NCI-H1436 treated with DMSO at 0.1 percent for 48 hours (cell line): ENCODE measurements around the gene MAN1B1.

ENCODE experiments used
- DNase-seq: peaks from one replicate; lab custom pipeline; 2025; lab: John Stamatoyannopoulos, UW

MAN1B1 gene

DNA sequence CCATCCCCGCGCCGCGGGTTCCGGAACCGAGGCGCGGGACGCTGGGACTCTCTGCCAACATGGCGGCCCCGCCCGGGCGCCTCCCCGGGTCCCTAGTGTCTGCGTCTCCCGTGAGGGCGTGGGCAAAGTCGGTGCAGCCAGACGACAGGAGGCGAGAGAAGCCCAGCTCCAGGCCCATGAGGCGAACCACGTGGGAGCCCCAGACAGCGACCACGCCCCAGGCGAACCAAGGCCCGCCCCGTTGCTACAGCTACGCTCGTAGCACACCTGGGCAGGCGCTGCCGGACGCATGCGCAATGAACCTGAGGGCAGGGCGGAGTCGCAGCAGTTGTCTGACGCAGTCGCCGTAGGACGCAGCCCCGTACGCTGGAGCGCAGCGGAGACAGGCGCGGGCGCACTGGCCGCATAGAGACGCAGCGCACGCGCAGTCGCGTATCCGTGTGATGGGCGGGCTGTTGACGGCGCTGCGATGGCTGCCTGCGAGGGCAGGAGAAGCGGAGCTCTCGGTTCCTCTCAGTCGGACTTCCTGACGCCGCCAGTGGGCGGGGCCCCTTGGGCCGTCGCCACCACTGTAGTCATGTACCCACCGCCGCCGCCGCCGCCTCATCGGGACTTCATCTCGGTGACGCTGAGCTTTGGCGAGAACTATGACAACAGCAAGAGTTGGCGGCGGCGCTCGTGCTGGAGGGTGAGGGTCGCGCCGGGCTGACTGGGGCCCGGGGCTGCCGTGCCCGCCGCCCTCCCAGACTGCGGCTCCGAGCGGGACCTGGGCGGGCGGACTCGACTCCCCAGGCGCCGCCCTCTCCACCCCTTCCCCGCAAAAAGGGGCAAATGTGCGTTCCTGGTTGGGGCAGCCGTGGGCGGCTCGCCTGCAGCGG lies at the start of gene MAN1B1:
Gene MAN1B1, plus strand, starts transcription at position 455 of the 878 bp plus-strand sequence. Its CDS starts 15 bp downstream, at position 470.
- peak; percentile 91 for DNase-seq

GRCh38 chr9:137037035-137037434 lies 49.8 kb upstream of the MAN1B1 start:
- no peak for DNase-seq

- DNase-seq: no peak
Measured at GRCh38 chr9:137037483-137037882, 49.3 kb upstream of the MAN1B1 start.

DNA sequence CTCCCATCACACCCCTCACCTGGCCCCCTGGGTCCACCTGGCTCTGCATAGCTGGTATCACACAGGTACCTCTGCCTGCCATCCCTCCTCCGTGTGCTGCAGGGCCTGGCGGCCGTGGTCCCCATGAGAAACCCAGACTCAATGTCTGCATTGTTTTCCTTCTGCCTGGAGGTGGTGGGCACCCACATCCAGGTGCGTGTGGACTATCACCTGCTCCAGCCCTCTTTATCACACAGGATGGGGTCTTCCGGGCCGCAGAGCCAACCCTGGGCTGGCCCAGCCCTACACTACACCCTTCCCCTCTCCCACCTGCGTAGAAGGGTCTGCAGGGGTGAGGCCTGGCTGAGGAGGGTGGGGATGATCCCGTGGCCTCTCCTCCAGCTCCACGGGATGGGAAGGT lies 47.9 kb upstream of the MAN1B1 start:
- no peak for DNase-seq

DNA sequence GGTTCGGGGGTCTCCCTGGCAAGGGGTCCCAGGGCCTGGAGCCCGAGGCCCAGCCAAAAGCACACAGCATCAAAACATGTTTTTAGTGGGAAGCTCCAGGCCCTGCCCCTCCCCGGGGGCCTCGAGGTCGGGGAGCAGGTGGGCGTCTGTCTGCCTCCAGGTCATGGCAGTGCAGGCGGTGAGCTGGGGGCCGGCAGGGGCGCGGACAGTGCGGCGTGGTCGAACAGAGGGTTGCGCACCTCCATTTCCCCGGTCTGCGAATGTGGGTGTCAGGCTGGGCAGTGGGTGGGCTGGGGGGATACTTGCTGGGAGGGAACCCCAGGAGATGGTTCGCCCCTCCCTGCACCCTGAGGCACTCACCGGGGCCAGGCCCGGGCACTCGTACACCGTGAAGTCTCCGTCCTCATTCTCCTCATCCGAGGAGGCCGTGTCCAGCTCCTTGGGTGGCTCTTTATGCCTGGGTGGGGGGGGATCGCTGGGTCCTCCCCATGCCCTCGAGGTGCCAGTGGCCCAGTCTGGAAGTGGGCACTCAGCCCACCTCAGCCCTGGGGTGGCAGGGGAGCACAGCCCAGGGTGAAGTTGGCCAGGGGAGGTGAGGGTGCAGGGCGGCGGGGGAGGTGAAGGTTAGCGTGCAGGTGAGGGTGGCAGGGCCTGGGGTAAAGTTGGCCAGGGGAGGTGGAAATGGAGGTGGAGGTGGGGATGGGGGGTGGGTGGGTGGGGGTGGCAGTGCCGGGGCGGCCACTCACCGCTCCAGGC lies 47.0 kb upstream of the MAN1B1 start:
- no peak for DNase-seq

GRCh38 chr9:137040568-137040967 lies 46.2 kb upstream of the MAN1B1 start:
- no peak for DNase-seq

GRCh38 chr9:137041124-137041523 lies 45.7 kb upstream of the MAN1B1 start:
- no peak for DNase-seq

DNA sequence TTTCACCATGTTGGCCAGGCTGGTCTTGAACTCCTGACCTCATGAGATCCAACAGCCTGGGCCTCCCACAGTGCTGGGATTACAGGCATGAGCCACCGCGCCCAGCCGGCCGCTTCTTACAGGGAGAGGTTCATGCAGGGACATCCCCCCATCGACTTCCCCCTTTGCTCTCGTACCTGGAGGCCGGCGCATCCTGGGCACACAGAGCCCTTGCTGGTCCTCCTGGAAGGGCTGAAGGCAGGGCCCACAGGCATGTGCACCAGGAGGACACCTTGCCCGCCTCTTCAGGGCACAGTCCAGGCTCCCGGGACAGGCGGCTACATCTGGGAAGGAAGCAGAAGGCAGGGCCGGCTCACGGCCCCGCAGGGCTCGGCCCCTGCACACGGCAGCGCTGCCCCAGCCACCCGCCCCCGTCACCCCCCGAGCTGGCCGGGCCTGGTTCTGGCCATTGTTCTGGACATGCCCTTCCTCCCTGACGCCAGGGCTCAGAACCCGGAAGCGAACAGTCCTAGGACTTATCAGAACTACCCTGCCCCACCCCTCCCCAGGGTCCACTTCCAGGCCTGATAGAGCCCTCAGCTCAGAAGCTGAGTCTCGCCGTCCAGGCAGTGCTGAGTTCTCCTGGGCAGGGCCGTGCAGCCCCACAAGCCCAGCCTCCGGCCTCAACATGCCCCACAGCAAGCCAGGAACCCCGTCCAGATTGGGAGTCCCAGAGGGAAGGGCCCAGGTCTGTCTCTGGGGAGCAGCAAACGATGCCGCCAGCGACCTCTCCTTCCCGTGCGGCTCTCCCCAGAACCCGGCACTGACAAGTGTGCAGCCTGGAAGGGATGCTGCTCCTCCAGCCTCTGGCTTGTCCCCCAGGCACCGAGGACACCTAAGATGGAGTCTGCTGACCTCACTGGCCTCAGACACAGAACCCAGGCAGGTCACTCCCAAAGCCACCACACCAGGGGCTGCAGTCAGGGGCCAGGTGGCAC lies 43.7 kb upstream of the MAN1B1 start:
- DNase-seq: no peak

- DNase-seq: no peak
Measured at GRCh38 chr9:137044037-137044436, 42.7 kb upstream of the MAN1B1 start.

- no peak for DNase-seq
Measured at GRCh38 chr9:137044502-137045177, 42.1 kb upstream of the MAN1B1 start.

DNA sequence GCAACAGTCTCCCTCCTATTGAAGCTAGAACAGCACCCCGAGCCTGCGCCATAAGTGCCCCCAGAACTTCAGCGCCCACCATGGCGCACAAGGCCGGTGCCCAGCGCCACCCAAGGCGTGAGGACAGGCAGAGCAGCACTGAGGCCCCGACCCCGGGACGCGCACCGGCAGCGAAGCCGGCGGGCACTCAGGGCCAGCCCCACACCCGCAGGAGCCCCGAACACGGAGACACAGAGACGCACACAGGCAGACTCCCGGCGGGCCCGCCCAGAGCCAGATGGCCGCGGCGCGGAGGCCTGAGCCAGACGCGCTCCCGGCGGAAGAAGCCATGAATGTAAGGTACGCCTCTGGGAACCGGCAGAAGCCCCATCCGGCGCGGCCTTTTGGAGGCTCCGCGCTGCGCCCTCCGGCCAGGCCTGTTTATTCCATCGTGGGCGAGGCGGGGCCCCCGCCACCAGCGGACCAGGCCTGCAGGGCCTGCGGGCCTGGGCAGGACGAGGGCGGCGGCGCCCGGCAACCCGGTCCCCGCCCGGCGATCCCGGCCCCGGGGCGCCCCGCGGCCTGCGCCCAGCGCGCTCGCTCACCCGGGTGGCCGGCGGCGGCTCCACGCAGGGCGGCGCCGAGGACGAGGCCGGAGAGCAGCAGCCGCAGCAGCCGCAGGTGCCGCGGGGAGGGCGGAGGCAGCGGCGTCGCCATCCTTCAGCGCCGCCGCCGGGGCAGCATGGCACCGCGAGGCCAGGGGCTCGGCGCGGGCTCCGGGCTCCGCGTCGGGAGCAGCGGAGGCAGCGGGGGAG lies 41.3 kb upstream of the MAN1B1 start:
- no peak for DNase-seq

- DNase-seq: no peak
Measured at GRCh38 chr9:137046088-137046787, 40.5 kb upstream of the MAN1B1 start, which contains the start of gene NPDC1. NPDC1 (minus strand) TSS chr9:137046177; CDS start chr9:137045989, 188 bp downstream.

- DNase-seq: no peak
Measured at GRCh38 chr9:137048655-137049543, 37.9 kb upstream of the MAN1B1 start.

DNA sequence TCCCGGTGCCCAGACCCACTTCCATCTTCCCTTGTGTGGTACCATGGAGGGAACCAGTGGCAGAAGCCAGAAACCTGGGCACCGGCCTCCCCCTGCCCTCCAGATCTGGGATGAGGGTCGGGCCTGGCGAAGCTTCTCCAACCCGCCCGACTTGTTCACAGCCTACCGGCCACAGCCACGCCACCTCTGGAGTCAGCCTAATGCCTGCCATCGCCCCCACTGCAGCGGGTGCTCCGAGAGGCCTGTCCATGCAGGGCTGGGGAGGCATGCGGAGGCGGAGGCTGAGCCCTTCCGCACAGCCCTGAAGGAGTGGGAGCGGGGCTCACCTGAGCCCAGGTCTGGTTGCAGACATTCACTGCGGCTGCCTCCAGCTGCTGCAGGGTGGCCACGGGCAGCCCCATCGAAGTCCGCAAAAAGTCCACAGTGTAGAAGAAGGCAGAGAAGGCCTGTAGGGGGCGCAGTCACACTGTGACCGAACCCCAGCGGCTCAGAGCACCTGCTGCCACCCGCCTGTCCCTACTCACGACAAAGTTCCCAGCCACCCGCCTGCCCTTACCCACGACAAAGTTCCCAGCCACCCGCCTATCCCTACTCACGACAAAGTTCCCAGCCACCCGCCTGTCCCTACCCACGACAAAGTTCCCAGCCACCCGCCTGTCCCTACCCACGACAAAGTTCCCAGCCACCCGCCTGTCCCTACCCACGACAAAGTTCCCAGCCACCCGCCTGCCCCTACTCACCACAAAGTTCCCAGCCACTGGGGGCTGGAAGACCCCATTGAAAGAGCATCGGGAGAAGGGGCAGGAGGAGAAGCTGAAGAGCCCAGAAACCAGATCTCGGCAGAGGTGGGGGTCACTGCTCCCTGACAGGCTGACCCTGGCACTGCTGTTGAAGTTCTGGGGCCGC lies 37.0 kb upstream of the MAN1B1 start:
- no peak for DNase-seq

DNA sequence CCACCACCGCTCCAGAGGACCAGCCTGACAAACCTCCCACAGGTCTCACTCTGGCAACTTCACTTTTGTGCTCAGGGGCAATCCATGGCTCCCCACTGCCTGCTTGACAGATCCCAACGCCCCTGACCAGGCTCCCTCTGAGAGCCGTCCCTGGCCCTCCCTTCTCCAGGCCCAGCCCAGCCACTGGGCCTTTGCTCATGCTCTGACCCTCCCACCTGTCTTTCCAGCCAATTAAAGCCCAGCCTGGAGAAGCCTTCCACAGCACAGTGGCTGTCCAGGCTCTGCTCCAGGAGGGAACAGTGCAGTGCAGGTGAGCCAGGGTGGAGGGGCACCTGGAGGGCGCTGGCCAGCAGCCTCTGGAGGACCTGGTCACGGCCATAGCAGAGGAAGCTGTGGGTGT lies 36.2 kb upstream of the MAN1B1 start:
- no peak for DNase-seq

- DNase-seq: no peak
Measured at GRCh38 chr9:137051145-137051724, 35.5 kb upstream of the MAN1B1 start.

DNA sequence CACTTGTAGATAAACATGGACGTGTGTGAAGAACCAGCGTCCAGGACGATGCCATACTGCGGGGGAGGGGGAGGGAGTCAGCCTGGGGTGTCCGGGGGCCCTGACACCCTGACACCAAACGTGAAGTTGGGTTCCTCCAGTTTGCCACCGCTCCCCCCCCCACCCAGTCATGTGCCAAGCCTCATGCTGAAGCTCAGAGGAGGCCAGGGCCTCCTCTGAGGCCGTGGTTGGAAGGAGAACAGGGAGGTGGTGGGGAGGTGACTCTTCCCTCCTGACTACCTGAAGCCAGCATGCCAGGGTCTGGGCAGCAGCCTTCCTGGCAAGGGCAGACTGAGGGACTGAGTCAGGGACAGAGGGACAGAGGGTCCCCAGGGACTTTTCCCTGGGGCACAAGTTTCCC lies 34.5 kb upstream of the MAN1B1 start:
- DNase-seq: no peak
